HepG2 (cell line): ENCODE measurements around the gene OR6V1. TPM values are rescaled to one million over a fixed set of nuclear protein-coding genes. Genes with fewer than 3 reads are reported as not detected.

Source experiments
- ATAC-seq: fragments of 200-7000 bp; cut with Tn5 transposase; 3 replicates; pipeline ENCODE4 v1.9.1; 2020; ENCODE audit warnings: mild to moderate bottlenecking, moderate library complexity
- BruUV-seq: library from RNA; stranded (reverse); fragments of 400-500 nt; replicated peaks from 2 replicates; lab custom pipeline; 2021; lab: Mats Ljungman, UMichigan
- CTCF ChIA-PET: fragments of 300-600 bp; formaldehyde crosslinking; extraction: SDS; loops from one replicate; lab custom pipeline; 2021; ENCODE audit warnings: low total read pairs, inconsistent platforms, low intra/inter-chr PET ratio; lab: Yijun Ruan, JAX
- POLR2A ChIA-PET: fragments of 350-600 bp; sonication (Branson Sonifier 250); formaldehyde crosslinking; loops from one replicate; lab custom pipeline; 2020; ENCODE audit warnings: antibody characterized with exemption, inconsistent platforms; lab: Yijun Ruan, JAX
- DNase-seq: peaks from one replicate; pipeline ENCODE4 v3.0.0-alpha.2; 2015; ENCODE audit warnings: low spot score
- FAIRE-seq: peaks from 3 replicates; lab custom pipeline; 2011; peaks lifted over from hg19 to GRCh38; lab: Jason Lieb, UNC
- H2AFZ ChIP-seq: one replicate; pipeline ENCODE4 v1.6.1; 2011; ENCODE audit warnings: low read length, inconsistent platforms
- H3K27ac ChIP-seq: fragments of 300-600 bp; 3 replicates; pipeline ENCODE4 v1.8.0; 2011; ENCODE audit warnings: mixed run types, mild to moderate bottlenecking, mixed read lengths, low read length, inconsistent platforms; ENCODE audit not compliant: insufficient read depth; ENCODE audit errors: extremely low read length
- H3K27me3 ChIP-seq, 2 experiments: fragments of 200-600 bp in 1 of 2; 2 replicates in 1 of 2; 3 replicates in 1 of 2; pipeline versions ENCODE4 v1.6.0 to v1.8.0; 2011; ENCODE audit warnings: low read length in 2 of 2, mild to moderate bottlenecking in 2 of 2, moderate library complexity in 2 of 2, inconsistent platforms in 1 of 2; ENCODE audit not compliant: insufficient read depth in 2 of 2, control insufficient read depth in 1 of 2
- H3K36me3 ChIP-seq, 2 experiments: fragments of 200-600 bp in 1 of 2; replicated peaks in 1 of 2; 2 replicates in 1 of 2; 3 replicates in 1 of 2; pipeline versions ENCODE4 v1.5.1 to v1.8.0; 2011; ENCODE audit warnings: low read length in 2 of 2, inconsistent platforms in 1 of 2; ENCODE audit not compliant: insufficient read depth in 2 of 2, control insufficient read depth in 1 of 2
- H3K4me1 ChIP-seq: 2 replicates; pipeline ENCODE4 v1.5.1; 2012; ENCODE audit warnings: low read length, inconsistent platforms; ENCODE audit not compliant: insufficient read depth
- H3K4me2 ChIP-seq: 2 replicates; pipeline ENCODE4 v1.6.0; 2011; ENCODE audit warnings: low read depth, low read length, inconsistent platforms
- H3K4me3 ChIP-seq, 3 experiments: fragments of 200-600 bp in 1 of 3; sonication (generic), shearing (Covaris generic) in 1 of 3; replicated peaks in 1 of 3; 2 replicates each; pipeline ENCODE4 v1.5.1; 2011 to 2016; ENCODE audit warnings: low read length in 3 of 3, inconsistent platforms in 2 of 3, low read depth in 2 of 3, mild to moderate bottlenecking in 2 of 3, control low read depth in 1 of 3, mixed read lengths in 1 of 3; ENCODE audit not compliant: insufficient read depth in 1 of 3
- H3K79me2 ChIP-seq: one replicate; pipeline ENCODE4 v1.6.1; 2011; ENCODE audit warnings: low read length, inconsistent platforms; ENCODE audit not compliant: insufficient read depth
- H3K9ac ChIP-seq: 2 replicates; pipeline ENCODE4 v1.6.0; 2011; ENCODE audit warnings: mild to moderate bottlenecking, low read depth, low read length, inconsistent platforms; ENCODE audit not compliant: insufficient read depth
- H3K9me3 ChIP-seq: 2 replicates; pipeline ENCODE4 v1.5.1; 2012; ENCODE audit warnings: mild to moderate bottlenecking, low read length
- H4K20me1 ChIP-seq: 2 replicates; pipeline ENCODE4 v1.6.0; 2011; ENCODE audit warnings: inconsistent platforms, mild to moderate bottlenecking, low read length, moderate library complexity; ENCODE audit not compliant: insufficient read depth
- ETS1 ChIP-seq: sonication (generic); formaldehyde crosslinking; IDR thresholded peaks from 2 replicates; pipeline ENCODE4 v1.4.0; 2020; ENCODE audit warnings: missing genetic modification reagents
- HNRNPL ChIP-seq: fragments of 200-400 bp; formaldehyde crosslinking; IDR thresholded peaks from 2 replicates; pipeline ENCODE4 v1.6.1; 2017; ENCODE audit warnings: mild to moderate bottlenecking, low read depth, low read length
- KLF13 ChIP-seq: sonication (generic); formaldehyde crosslinking; IDR thresholded peaks from 2 replicates; pipeline ENCODE4 v1.4.0; 2020; ENCODE audit warnings: mild to moderate bottlenecking, missing genetic modification reagents
- RCOR2 ChIP-seq: IDR thresholded peaks from 2 replicates; pipeline ENCODE4 v1.6.1; 2016; ENCODE audit warnings: missing biosample characterization, missing genetic modification reagents
- SAFB2 ChIP-seq: sonication (generic); formaldehyde crosslinking; IDR thresholded peaks from 2 replicates; pipeline ENCODE4 v1.5.1; 2020; ENCODE audit warnings: missing genetic modification reagents, low read depth, mild to moderate bottlenecking, borderline replicate concordance
- SALL1 ChIP-seq: sonication (generic); formaldehyde crosslinking; IDR thresholded peaks from 2 replicates; pipeline ENCODE4 v1.8.0; 2022; ENCODE audit warnings: mild to moderate bottlenecking, missing genetic modification reagents
- SATB2 ChIP-seq: sonication (generic); formaldehyde crosslinking; IDR thresholded peaks from 2 replicates; pipeline ENCODE4 v1.5.0; 2020; ENCODE audit warnings: missing genetic modification reagents
- SRSF9 ChIP-seq: fragments of 200-400 bp; formaldehyde crosslinking; IDR thresholded peaks from 2 replicates; pipeline ENCODE4 v1.6.1; 2018; ENCODE audit warnings: borderline replicate concordance, mild to moderate bottlenecking, low read depth, low read length; ENCODE audit not compliant: insufficient read depth, poor library complexity, severe bottlenecking
- TARDBP ChIP-seq: sonication (generic); formaldehyde crosslinking; IDR thresholded peaks from 2 replicates; pipeline ENCODE4 v1.8.0; 2022; ENCODE audit warnings: mild to moderate bottlenecking, missing genetic modification reagents
- THAP11 ChIP-seq: IDR thresholded peaks from 2 replicates; pipeline ENCODE4 v1.6.1; 2016; ENCODE audit warnings: missing biosample characterization, missing genetic modification reagents
- ZHX2 ChIP-seq, 2 experiments: sonication (generic) in 1 of 2; formaldehyde crosslinking in 1 of 2; IDR thresholded peaks; 2 replicates each; pipeline versions ENCODE4 v1.6.1 to v1.9.0; 2014 to 2022; ENCODE audit warnings: antibody characterized with exemption in 1 of 2, borderline replicate concordance in 1 of 2, inconsistent platforms in 1 of 2, low read depth in 1 of 2, missing genetic modification reagents in 1 of 2
- ZNF20 ChIP-seq: sonication (generic); formaldehyde crosslinking; IDR thresholded peaks from 2 replicates; pipeline ENCODE4 v1.4.0; 2020; ENCODE audit warnings: mild to moderate bottlenecking, moderate library complexity, missing genetic modification reagents
- ZNF225 ChIP-seq: sonication (generic); formaldehyde crosslinking; IDR thresholded peaks from 2 replicates; pipeline ENCODE4 v1.4.0; 2020; ENCODE audit warnings: mild to moderate bottlenecking, missing genetic modification reagents
- ZNF333 ChIP-seq: sonication (generic); formaldehyde crosslinking; IDR thresholded peaks from 2 replicates; pipeline ENCODE4 v1.4.0; 2020; ENCODE audit warnings: mild to moderate bottlenecking, missing genetic modification reagents, borderline replicate concordance
- ZNF550 ChIP-seq: sonication (generic); formaldehyde crosslinking; IDR thresholded peaks from 2 replicates; pipeline ENCODE4 v1.4.0; 2020; ENCODE audit warnings: mild to moderate bottlenecking, missing genetic modification reagents, borderline replicate concordance
- ZNF776 ChIP-seq: sonication (generic); formaldehyde crosslinking; IDR thresholded peaks from 2 replicates; pipeline ENCODE4 v1.4.0; 2020; ENCODE audit warnings: mild to moderate bottlenecking, missing genetic modification reagents
- ZNF790 ChIP-seq: sonication (generic); formaldehyde crosslinking; IDR thresholded peaks from 2 replicates; pipeline ENCODE4 v1.8.0; 2022; ENCODE audit warnings: missing genetic modification reagents, mild to moderate bottlenecking, borderline replicate concordance
- ZNF850 ChIP-seq: sonication (generic); formaldehyde crosslinking; conservative IDR thresholded peaks from 2 replicates; pipeline ENCODE4 v1.9.0; 2021; ENCODE audit warnings: mild to moderate bottlenecking, missing genetic modification reagents
- WGBS: methylation state at CpG from one replicate; pipeline ENCODE4 v1.1.6; 2017; ENCODE audit warnings: low lambda C conversion rate; 5-methylcytosine and 5-hydroxymethylcytosine counted together
- in situ Hi-C: cut with HindIII; loops from 2 replicates; pipeline ENCODE4 v1.10.0; 2017; ENCODE audit warnings: low pct_unique_long_range_greater_than_20kb; ENCODE audit not compliant: extremely low pct_ligation_motif_present
- intact Hi-C: fragments of 100-400 bp; cut with micrococcal nuclease; formaldehyde crosslinking; loops from one replicate; pipeline ENCODE4 v1.10.0; 2022; ENCODE audit not compliant: unreplicated experiment
- polyA plus RNA-seq, 8 experiments: library from polyadenylated mRNA; depleted of rRNA in 3 of 8; stranded (reverse) in 7 of 8; unstranded in 1 of 8; fragments of >200 nt; fragmentation: Illumina TruSeq in 4 of 8; extraction: Trizol in 4 of 8; gene quantifications; 2 replicates each; pipeline versions ENCODE4 v1.2.1 to v1.2.3, GENCODE V29; 2011 to 2016; ENCODE audit warnings: low read depth in 4 of 8, missing spikeins in 1 of 8, mixed read lengths in 1 of 8; ENCODE audit not compliant: insufficient read depth in 1 of 8
- total RNA-seq, 5 experiments: library from RNA; depleted of rRNA; stranded (reverse); fragments of >200 nt; fragmentation: Illumina TruSeq; extraction: Trizol; gene quantifications; 2 replicates each; pipeline ENCODE4 v1.2.3, GENCODE V29; 2016; ENCODE audit warnings: low read depth in 1 of 5

OR6V1 gene
- total and polyA plus RNA-seq, 2 of the 13 experiments (the other 11 are each of a cell fraction or from before 2014, with no cell fraction given), result not detected

GRCh38 chr7:143055754-143056153 is 3.6 kb downstream of the OR6V1 start (continued):
- TF ChIP-seq HNRNPL (no peak), RCOR2 (CRISPR knock-in tag) (no peak), ZNF790 (CRISPR knock-in tag) (no peak), ZNF850 (CRISPR knock-in tag) (no peak), TARDBP (CRISPR knock-in tag) (no peak)

GRCh38 chr7:143063741-143064140 is 11.6 kb downstream of the OR6V1 start:
- in situ Hi-C loops, result no loop called here
- TF ChIP-seq ZNF20 (CRISPR knock-in tag) (no peak), ZNF333 (CRISPR knock-in tag) (no peak), THAP11 (CRISPR knock-in tag) (no peak), KLF13 (CRISPR knock-in tag) (no peak), ZHX2 (IDR thresholded peaks at IDR 0.05; ENCODE audit: low read depth) (no peak), ZHX2 (CRISPR knock-in tag; IDR thresholded peaks at IDR 0.05; ENCODE audit: borderline replicate concordance) (no peak), ZNF550 (CRISPR knock-in tag) (no peak), SALL1 (CRISPR knock-in tag) (no peak), ZNF225 (CRISPR knock-in tag) (no peak), SRSF9 (no peak), SATB2 (CRISPR knock-in tag) (no peak), SAFB2 (CRISPR knock-in tag) (no peak), ETS1 (no peak), ZNF776 (CRISPR knock-in tag) (no peak)

More at GRCh38 chr7:143063741-143064140, 11.6 kb downstream of the OR6V1 start:
- ATAC-seq (no peak), FAIRE-seq (no peak), DNase-seq (no peak)
- Histone ChIP-seq H3K79me2 (no peaks in the 10 kb centered on the region), H4K20me1 (no peaks in the 10 kb centered on the region), H2AFZ (no peak overlapping the region), H3K9ac (no peak overlapping the region), H3K9me3 (no peaks in the 10 kb centered on the region), H3K27me3 (no peaks in the 10 kb centered on the region), H3K4me2 (no peak overlapping the region), H3K27ac (no peak overlapping the region), H3K36me3 (no peaks in the 10 kb centered on the region), H3K4me3 (no peak overlapping the region), H3K4me1 (no peaks in the 10 kb centered on the region)
- POLR2A ChIA-PET, result no interaction called here
- 31% methylated on average over 3 of the region's 3 CpGs for WGBS
- CTCF ChIA-PET, result no interaction called here
- intact Hi-C loops, result no loop called here
- no TSS peak for BruUV-seq
